ENCODE results near the gene XRCC1.

Gene XRCC1

DNA sequence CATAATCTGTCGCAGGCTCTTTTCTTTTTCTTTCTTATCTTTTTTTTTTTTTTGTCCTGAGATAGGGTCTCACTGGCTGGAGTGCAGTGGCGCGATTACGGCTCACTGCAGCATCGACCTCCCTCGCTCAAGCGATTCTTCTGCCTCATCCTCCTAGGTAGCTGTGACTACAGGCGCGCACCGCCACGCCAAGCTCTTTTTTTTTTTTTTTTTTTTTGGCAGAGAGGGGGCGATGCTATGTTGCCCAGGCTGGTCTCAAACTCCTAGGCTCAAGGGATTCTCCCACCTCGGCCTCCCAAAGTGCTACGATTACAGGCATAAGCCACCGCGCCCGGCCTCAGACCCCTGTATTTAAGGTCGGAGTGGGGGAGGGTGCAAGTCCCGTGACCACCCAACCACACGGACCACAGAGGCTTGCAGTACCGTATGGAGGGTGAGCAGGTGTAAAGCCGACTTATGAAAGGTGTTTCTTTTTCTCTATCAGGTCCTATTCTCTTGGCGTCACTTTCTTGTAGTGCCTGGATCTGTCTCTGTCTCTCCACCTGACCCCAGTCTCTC is 72.8 kb downstream of the XRCC1 start:
- H3K4me3 ChIP-seq (ENCODE audit: low read depth, low read length) = no peak overlapping the region
- no peaks in the 10 kb centered on the region for H3K36me3 ChIP-seq (replicated peaks)
- no peaks in the 10 kb centered on the region for H3K27me3 ChIP-seq (replicated peaks)
- in situ Hi-C loops (cut with HindIII; ENCODE audit: low pct_ligation_motif_present, low sequenced_read_pairs) = no loop called here
- H3K27ac ChIP-seq = no peak overlapping the region
- DNase-seq = no peak
- TF ChIP-seq, protein P1, sequence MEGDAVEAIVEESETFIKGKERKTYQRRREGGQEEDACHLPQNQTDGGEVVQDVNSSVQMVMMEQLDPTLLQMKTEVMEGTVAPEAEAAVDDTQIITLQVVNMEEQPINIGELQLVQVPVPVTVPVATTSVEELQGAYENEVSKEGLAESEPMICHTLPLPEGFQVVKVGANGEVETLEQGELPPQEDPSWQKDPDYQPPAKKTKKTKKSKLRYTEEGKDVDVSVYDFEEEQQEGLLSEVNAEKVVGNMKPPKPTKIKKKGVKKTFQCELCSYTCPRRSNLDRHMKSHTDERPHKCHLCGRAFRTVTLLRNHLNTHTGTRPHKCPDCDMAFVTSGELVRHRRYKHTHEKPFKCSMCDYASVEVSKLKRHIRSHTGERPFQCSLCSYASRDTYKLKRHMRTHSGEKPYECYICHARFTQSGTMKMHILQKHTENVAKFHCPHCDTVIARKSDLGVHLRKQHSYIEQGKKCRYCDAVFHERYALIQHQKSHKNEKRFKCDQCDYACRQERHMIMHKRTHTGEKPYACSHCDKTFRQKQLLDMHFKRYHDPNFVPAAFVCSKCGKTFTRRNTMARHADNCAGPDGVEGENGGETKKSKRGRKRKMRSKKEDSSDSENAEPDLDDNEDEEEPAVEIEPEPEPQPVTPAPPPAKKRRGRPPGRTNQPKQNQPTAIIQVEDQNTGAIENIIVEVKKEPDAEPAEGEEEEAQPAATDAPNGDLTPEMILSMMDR (IDR thresholded peaks at IDR 0.05; ENCODE audit: low read depth, low read length, missing control alignments) = no peak

DNA sequence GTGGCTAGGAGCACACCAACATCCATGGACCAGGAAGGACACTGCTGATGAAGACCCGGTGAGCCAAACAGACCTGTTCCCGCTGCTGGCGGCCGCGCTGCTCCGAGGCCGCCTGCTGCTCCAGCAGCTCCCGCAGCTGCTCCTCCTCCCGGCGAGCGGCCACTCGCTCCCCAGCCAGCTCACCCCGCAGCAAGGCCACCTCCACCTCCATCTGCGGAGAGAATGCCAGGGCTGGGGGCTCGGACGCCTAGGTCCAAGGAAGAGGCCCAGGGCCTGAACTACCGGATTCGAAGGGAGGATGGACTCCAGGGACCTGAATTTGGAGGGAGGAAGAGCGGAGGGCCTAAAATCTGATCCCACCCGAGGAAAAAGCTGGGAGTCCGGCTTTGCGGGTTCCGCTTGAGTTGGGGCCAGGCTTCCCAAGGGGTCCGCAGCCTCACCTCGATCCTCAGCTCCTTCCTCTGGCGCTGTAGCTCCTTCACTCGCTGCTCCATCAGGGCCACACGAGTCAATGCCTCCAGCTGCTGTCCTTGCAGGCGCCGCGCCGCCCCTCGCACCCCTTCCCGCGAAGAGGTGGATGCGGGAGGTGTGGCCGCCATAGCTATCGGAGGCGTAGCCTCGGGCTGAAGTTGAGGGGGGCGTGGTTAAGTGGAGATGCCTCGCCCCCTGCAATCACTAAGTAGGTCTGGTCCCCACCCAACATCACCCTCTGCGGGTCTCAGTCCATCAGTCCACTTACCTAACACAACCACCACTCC is 73.5 kb downstream of the XRCC1 start:
- no peak for DNase-seq
- in situ Hi-C loops (cut with HindIII; ENCODE audit: low pct_ligation_motif_present, low sequenced_read_pairs) = no loop called here
- no peaks in the 10 kb centered on the region for H3K27me3 ChIP-seq (replicated peaks)
- H3K4me3 ChIP-seq (ENCODE audit: low read depth, low read length) = no peak overlapping the region
- H3K36me3 ChIP-seq (replicated peaks) = no peaks in the 10 kb centered on the region
- no peak overlapping the region for H3K27ac ChIP-seq
- TF ChIP-seq, protein P1 (IDR thresholded peaks at IDR 0.05; ENCODE audit: low read depth, low read length, missing control alignments) = no peak

DNA sequence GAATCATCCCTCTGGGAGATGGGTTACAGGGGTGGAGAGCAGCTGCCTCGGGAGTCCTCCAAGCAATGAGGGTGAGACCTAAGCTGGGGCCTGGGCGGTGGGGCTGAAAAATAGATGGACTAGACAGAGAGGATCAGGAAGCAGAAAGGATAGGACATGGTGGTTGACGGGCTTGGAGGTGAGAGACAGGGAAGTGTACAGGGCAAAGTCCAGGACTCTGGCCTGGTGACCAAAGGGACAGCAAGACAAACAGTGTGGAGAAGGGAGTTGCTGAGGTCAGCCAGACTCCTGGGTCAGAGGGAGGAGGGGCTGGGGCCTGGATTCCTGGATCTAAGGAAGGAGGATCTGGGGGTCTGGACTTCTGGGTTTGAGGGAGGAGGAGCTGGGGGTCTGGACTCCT is 76.3 kb downstream of the XRCC1 start:
- no peaks in the 10 kb centered on the region for H3K27me3 ChIP-seq (replicated peaks)
- H3K4me3 ChIP-seq (ENCODE audit: low read depth, low read length) = no peak overlapping the region
- DNase-seq = no peak
- H3K36me3 ChIP-seq (replicated peaks) = no peaks in the 10 kb centered on the region
- no peak overlapping the region for H3K27ac ChIP-seq
- TF ChIP-seq, protein P1 (IDR thresholded peaks at IDR 0.05; ENCODE audit: low read depth, low read length, missing control alignments) = no peak
- in situ Hi-C loops (cut with HindIII; ENCODE audit: low pct_ligation_motif_present, low sequenced_read_pairs) = no loop called here

DNA sequence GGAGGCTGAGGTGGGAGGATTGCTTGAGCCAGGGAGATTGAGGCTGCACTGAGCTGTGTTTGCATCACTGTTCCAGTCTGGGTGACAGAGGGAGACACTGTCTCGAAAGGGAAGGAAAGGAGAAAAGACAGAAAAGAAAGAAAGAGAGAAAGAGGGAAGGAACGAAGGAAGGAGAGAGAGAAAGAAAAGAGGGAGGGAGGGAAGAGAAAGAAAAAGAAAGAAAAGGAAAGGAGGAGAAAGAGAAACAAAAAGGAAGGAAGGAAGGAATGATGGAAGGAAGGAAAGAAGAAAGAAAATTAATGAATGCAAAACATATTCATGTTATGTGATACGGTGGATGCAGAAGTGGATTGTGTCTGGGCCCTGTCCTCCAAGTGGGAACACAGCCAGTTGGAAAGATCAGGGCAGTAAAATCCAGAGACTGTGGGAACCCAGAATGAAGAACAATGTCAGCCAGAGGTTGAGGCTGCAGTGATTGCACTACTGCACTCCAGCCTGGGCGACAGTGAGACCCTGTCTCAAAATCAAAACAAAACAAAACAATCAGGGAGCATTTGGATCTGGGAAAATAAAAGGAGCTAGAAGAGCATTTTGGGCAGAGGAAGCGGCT is 77.0 kb downstream of the XRCC1 start:
- no peaks in the 10 kb centered on the region for H3K36me3 ChIP-seq (replicated peaks)
- no peak for DNase-seq
- no peaks in the 10 kb centered on the region for H3K27me3 ChIP-seq (replicated peaks)
- no peak overlapping the region for H3K4me3 ChIP-seq (ENCODE audit: low read depth, low read length)
- no peak overlapping the region for H3K27ac ChIP-seq
- in situ Hi-C loops (cut with HindIII; ENCODE audit: low pct_ligation_motif_present, low sequenced_read_pairs) = no loop called here
- TF ChIP-seq, protein P1 (IDR thresholded peaks at IDR 0.05; ENCODE audit: low read depth, low read length, missing control alignments) = no peak

DNA sequence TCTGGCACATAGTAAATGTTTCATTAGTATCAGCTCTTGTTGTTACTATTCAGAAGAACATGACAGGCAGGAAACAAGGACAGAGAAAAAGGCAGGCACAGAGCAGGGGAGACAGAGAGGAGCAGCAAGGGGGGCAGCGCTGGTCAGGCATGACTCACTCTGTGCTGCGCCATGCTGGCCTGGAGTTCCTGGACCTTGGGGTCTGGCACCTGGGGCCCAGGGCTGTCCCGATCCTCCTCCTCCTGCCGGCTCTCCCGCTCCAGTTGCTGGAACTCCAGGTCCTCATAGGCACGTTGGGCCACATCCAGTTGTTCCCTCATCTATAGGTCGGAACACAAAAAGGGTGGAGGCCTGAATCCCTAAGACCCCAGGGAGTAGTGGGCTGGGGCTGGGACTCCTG is 78.4 kb downstream of the XRCC1 start:
- H3K27ac ChIP-seq = no peak overlapping the region
- in situ Hi-C loops (cut with HindIII; ENCODE audit: low pct_ligation_motif_present, low sequenced_read_pairs) = no loop called here
- no peak overlapping the region for H3K4me3 ChIP-seq (ENCODE audit: low read depth, low read length)
- no peaks in the 10 kb centered on the region for H3K36me3 ChIP-seq (replicated peaks)
- TF ChIP-seq, protein P1 (IDR thresholded peaks at IDR 0.05; ENCODE audit: low read depth, low read length, missing control alignments) = no peak
- no peaks in the 10 kb centered on the region for H3K27me3 ChIP-seq (replicated peaks)
- no peak for DNase-seq
